ENCODE measurements around the gene MTFR1L. TPM values are rescaled to one million over a fixed set of nuclear protein-coding genes. Genes with fewer than 3 reads are reported as not detected.

Gene MTFR1L
- total RNA-seq, 2 experiments from 2014 or later: 35.3 to 43.4 TPM

- H3K4me1 ChIP-seq (ENCODE audit: insufficient read depth, low read length, poor library complexity, severe bottlenecking): peaks cover 20% of the 10 kb centered on the region
- CTCF ChIA-PET (ENCODE audit: unreplicated experiment): no interaction called here
- no TSS peak for BruUV-seq (replicated peaks)
- H3K36me3 ChIP-seq (ENCODE audit: insufficient read depth, low read length): peaks cover 13% of the 10 kb centered on the region
- POLR2A ChIA-PET: interaction anchor here (0.6 to 1.1 kb wide), 3 partner anchors 52 to 184 kb away, joined by 3 to 4 read pairs (median 4); no protein-coding TSS in a partner anchor
- TF ChIP-seq CTCF (conservative IDR thresholded peaks at IDR 0.05; ENCODE audit: low read length): no peak
- TF ChIP-seq EZH2phosphoT487 (IDR thresholded peaks at IDR 0.05; ENCODE audit: borderline replicate concordance, low read depth, low read length): no peak
- H3K4me2 ChIP-seq (ENCODE audit: low read length): no peak overlapping the region
- no peak for DNase-seq (ENCODE audit: low spot score)
- no peak overlapping the region for H3K27ac ChIP-seq (ENCODE audit: low read depth, low read length, poor library complexity, severe bottlenecking)
- peaks cover 35% of the 10 kb centered on the region; the same call in 1 of the 2 replicates for H3K79me2 ChIP-seq (ENCODE audit: insufficient read depth, low read depth, low read length)
- peaks cover 15% of the 10 kb centered on the region for H4K20me1 ChIP-seq (ENCODE audit: insufficient read depth, low read length)
- no peaks in the 10 kb centered on the region for H3K9me3 ChIP-seq (ENCODE audit: low read length)
- H3K4me3 ChIP-seq (ENCODE audit: low read depth, low read length, poor library complexity, severe bottlenecking): no peak overlapping the region
- no peaks in the 10 kb centered on the region for H3K9me2 ChIP-seq (ENCODE audit: insufficient read depth, low read length)
- intact Hi-C loops (cut with micrococcal nuclease; ENCODE audit: unreplicated experiment): no loop called here
- H2AFZ ChIP-seq (ENCODE audit: low read length): no peak overlapping the region
These were observed 23.7 kb downstream of the MTFR1L start for GRCh38 chr1:25843483-25843882.

- no TSS peak for BruUV-seq (replicated peaks)
- no peaks in the 10 kb centered on the region for H3K9me3 ChIP-seq (ENCODE audit: low read length)
- DNase-seq (ENCODE audit: low spot score): no peak
- TF ChIP-seq CTCF (conservative IDR thresholded peaks at IDR 0.05; ENCODE audit: low read length) (no peak), EZH2phosphoT487 (IDR thresholded peaks at IDR 0.05; ENCODE audit: borderline replicate concordance, low read depth, low read length) (no peak)
- intact Hi-C loops (cut with micrococcal nuclease; ENCODE audit: unreplicated experiment): no loop called here
- peaks cover 8% of the 10 kb centered on the region; the same call in 1 of the 2 replicates for H3K36me3 ChIP-seq (ENCODE audit: insufficient read depth, low read length)
- ChIA-PET CTCF (ENCODE audit: unreplicated experiment) (interaction anchor here (1.3 kb wide), 1 partner anchor 153 kb away, joined by 3 read pairs; the partner anchor contains the start of gene PAFAH2), POLR2A (interaction anchor here (0.6 to 1.3 kb wide), 7 partner anchors 11 to 180 kb away, joined by 3 to 6 read pairs (median 4); partner anchors contain the start of genes PAFAH2 and PAQR7)
- peak overlapping the region; percentile 55 for H3K4me2 ChIP-seq (ENCODE audit: low read length)
- H3K4me1 ChIP-seq (ENCODE audit: insufficient read depth, low read length, poor library complexity, severe bottlenecking): peaks cover 20% of the 10 kb centered on the region
- H3K79me2 ChIP-seq (ENCODE audit: insufficient read depth, low read depth, low read length): peaks cover 43% of the 10 kb centered on the region
- peak overlapping the region; percentile 22 for H3K27ac ChIP-seq (ENCODE audit: low read depth, low read length, poor library complexity, severe bottlenecking)
- peaks cover 15% of the 10 kb centered on the region for H4K20me1 ChIP-seq (ENCODE audit: insufficient read depth, low read length)
- H2AFZ ChIP-seq (ENCODE audit: low read length): no peak overlapping the region
- no peaks in the 10 kb centered on the region for H3K9me2 ChIP-seq (ENCODE audit: insufficient read depth, low read length)
- H3K4me3 ChIP-seq (ENCODE audit: low read depth, low read length, poor library complexity, severe bottlenecking): no peak overlapping the region
These were observed 25.0 kb downstream of the MTFR1L start for GRCh38 chr1:25844536-25845337.

All from OCI-LY7 (cell line).